Upper lobe of right lung (tissue), 1 donor: ENCODE data around the gene ACTR1A. TPM values are rescaled to one million over a fixed set of nuclear protein-coding genes. Genes with fewer than 3 reads are reported as not detected.
A peak's percentile ranks its signal among the peaks of the same experiment; 100 is the strongest.

Source experiments
- ATAC-seq: fragments of 200-7000 bp; cut with Tn5 transposase; one replicate; pipeline ENCODE4 v1.9.1; 2020; ENCODE audit warnings: mild to moderate bottlenecking, moderate library complexity
- DNase-seq: peaks from one replicate; pipeline ENCODE4 v3.0.0-alpha.2; 2020
- H3K27ac ChIP-seq: fragments of 200-600 bp; one replicate; pipeline ENCODE4 v1.8.0; 2022
- H3K27me3 ChIP-seq: fragments of 200-600 bp; one replicate; pipeline ENCODE4 v1.8.0; 2022; ENCODE audit warnings: mild to moderate bottlenecking
- H3K36me3 ChIP-seq: fragments of 200-600 bp; one replicate; pipeline ENCODE4 v1.8.0; 2022
- H3K4me1 ChIP-seq: fragments of 200-600 bp; one replicate; pipeline ENCODE4 v1.8.0; 2022
- H3K4me3 ChIP-seq: fragments of 200-600 bp; one replicate; pipeline ENCODE4 v1.8.0; 2022; ENCODE audit warnings: mild to moderate bottlenecking
- H3K9me3 ChIP-seq: fragments of 200-600 bp; one replicate; pipeline ENCODE4 v1.8.0; 2022
- intact Hi-C: fragments of 100-400 bp; cut with DNase I; formaldehyde crosslinking; loops from one replicate; pipeline ENCODE4 v1.11.0; 2022
- total RNA-seq: library from RNA; stranded (reverse); fragmentation: NEBNext Ultra II Directional; extraction: Animal tissue kit (Norgen Biotek cat#: 25700); gene quantifications from one replicate; pipeline ENCODE4 v1.2.1, GENCODE V29; 2021
- TF ChIP-seq, protein P1 (sequence below): fragments of 200-600 bp; IDR thresholded peaks from one replicate; pipeline ENCODE4 v1.8.0; 2022; ENCODE audit warnings: antibody characterized with exemption
- donor health status: DM: no; HTN: yes; CAD: no; lungs with severe emphysema.

Gene ACTR1A
- total RNA-seq, 1 donor from 2014 or later: 92.5 TPM

DNA sequence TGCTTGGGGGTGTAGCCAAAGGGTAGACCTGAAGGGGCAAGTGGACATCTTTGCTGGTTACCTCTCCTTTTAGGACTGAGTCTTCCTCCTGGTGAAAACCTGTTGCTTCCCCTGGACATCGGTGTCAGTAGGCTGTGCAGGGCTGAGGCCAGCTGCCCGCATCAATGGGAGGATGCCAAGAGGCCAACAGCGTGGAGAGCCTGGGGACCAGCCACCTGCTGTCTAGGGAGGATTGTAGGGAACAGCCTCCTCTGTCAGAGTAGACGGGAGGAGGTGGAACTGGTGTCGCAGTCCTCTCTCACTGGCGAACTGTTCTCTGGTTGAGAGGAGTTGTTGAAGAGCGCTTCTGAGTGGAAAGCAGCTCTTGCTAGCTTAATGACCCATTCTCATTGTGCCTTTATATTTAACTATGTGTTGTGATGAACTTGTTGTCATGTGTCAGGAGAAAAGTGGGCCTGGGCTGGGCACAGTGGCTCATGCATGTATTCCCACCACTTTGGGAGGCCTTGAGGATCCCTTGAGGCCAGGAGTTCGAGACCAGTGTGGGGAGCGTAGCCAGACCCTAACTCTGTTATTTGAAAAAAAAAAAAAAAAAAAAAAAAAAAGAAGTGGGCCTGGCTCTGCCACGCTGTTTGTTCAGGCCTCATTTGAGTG, 3.1 kb upstream of the ACTR1A start:
- intact Hi-C loops: no loop called here
- peaks cover 51% of the 10 kb centered on the region for H3K4me1 ChIP-seq
- no peaks in the 10 kb centered on the region for H3K27me3 ChIP-seq
- H3K27ac ChIP-seq: peak overlapping the region; percentile 45
- no peaks in the 10 kb centered on the region for H3K9me3 ChIP-seq
- H3K36me3 ChIP-seq: peaks cover 14% of the 10 kb centered on the region
- H3K4me3 ChIP-seq: peak overlapping the region; percentile 78
- DNase-seq: peak; percentile 64
- TF ChIP-seq, protein P1, sequence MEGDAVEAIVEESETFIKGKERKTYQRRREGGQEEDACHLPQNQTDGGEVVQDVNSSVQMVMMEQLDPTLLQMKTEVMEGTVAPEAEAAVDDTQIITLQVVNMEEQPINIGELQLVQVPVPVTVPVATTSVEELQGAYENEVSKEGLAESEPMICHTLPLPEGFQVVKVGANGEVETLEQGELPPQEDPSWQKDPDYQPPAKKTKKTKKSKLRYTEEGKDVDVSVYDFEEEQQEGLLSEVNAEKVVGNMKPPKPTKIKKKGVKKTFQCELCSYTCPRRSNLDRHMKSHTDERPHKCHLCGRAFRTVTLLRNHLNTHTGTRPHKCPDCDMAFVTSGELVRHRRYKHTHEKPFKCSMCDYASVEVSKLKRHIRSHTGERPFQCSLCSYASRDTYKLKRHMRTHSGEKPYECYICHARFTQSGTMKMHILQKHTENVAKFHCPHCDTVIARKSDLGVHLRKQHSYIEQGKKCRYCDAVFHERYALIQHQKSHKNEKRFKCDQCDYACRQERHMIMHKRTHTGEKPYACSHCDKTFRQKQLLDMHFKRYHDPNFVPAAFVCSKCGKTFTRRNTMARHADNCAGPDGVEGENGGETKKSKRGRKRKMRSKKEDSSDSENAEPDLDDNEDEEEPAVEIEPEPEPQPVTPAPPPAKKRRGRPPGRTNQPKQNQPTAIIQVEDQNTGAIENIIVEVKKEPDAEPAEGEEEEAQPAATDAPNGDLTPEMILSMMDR: no peak
- ATAC-seq: no peak

DNA sequence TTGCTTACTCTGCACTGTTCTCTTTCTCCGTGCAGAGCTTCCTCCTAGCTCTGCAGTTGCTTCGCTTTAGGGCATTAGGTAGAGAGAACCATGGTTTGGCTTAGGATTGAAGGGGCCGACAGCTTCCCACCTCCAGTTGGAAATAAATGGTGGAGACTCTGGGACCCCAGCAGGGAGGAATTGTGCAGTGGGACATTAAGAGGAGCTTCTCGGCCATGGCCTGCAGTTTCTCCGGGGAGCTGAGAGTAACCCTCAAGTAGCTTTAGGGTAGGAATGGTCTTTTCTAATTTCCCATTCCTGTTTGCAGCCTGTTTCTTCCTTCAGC, 2.4 kb upstream of the ACTR1A start:
- intact Hi-C loops: no loop called here
- peaks cover 51% of the 10 kb centered on the region for H3K4me1 ChIP-seq
- H3K36me3 ChIP-seq: peaks cover 9% of the 10 kb centered on the region
- H3K27me3 ChIP-seq: no peaks in the 10 kb centered on the region
- H3K4me3 ChIP-seq: peak overlapping the region; percentile 78
- DNase-seq (peak; percentile 38), ATAC-seq (no peak)
- TF ChIP-seq, protein P1: no peak
- H3K27ac ChIP-seq: peak overlapping the region; percentile 77
- H3K9me3 ChIP-seq: no peaks in the 10 kb centered on the region

DNA sequence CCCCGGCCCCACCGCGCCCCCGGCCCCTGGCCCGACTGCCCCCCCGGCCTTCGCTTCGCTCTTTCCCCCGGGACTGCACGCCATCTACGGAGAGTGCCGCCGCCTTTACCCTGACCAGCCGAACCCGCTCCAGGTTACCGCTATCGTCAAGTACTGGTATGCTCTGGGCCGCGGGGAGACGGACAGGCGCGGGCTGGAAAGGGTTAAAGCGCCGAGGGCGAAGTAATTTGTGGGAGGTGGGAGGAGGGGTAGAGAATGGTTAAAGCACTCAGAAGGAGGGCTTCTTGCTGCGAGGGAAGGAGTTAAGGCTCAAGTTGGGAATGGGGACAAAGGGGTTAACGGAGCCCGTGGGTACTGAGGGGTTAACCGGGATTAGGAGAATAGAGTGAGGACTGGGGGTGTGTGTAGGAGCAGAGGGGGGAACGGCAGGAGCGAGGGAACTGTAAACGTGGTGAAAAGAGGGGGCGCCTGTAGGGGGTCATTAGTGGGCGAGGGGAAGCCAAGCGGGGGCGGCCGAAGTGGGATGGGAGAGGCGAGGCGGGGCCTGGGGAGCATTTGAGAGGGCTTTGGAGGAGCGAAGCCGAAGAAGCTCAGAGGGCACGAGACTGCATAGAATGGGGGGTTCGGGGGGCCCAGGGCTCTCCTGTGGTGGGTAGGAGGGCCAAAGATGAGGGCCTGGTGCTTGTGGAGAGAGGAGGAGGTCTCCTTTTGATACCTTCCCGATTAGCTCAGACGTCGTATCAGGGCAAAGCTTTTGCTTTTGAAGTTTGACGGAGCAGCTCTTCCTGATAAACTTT, 1.9 kb upstream of the ACTR1A start:
- Histone ChIP-seq H3K9me3 (no peaks in the 10 kb centered on the region), H3K4me1 (peaks cover 45% of the 10 kb centered on the region), H3K27ac (peak overlapping the region; percentile 77), H3K27me3 (no peaks in the 10 kb centered on the region), H3K4me3 (peak overlapping the region; percentile 78), H3K36me3 (peaks cover 3% of the 10 kb centered on the region)
- DNase-seq: peak; percentile 71
- TF ChIP-seq, protein P1: no peak
- ATAC-seq: no peak
- intact Hi-C loops: no loop called here

DNA sequence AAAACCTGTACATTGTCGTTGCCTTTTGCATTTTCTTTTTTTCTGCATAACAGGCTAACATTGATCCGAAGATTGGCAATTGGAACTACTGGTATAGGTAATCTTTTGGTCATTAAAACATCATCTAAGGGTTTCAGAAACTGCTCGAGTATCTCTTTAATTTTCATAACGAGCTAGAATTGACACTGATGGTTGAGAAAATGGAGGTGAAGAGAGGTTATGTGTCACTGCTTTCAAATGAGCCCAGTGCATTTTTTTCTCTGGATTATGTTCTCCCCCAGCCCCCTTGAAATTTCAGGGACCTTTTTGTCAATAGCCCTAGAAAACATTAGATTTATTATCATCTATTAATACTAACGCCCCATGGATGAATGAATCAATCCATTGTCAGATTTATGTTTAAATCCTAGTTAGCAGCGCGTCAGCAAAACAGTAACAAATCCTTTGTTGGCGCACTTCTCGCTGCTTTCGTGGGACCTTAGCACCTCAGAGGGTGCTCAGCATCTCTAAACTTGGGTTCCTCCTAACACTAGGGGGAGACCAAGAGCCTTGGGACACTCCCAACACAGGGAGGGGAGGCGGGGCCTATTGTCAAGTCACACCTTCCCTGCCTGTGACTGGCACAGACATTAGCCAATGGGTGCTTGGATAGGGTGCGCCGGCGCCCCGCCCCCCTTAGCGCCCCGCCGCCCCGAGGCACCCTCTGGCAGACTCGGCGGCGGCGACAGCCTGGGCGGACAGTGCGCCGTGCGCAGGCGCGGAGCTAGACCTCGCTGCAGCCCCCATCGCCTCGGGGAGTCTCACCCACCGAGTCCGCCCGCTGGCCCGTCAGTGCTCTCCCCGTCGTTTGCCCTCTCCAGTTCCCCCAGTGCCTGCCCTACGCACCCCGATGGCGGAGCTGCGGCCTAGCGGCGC, 1.0 kb upstream of the ACTR1A start, which contains the start of gene SUFU:
Gene SUFU (plus strand): TSS at position 709 of the 915 bp plus-strand sequence. CDS start 181 bp downstream, at position 890.
- H3K36me3 ChIP-seq: no peaks in the 10 kb centered on the region
- peak within 1 kb of the TSS; percentile 92 for H3K4me3 ChIP-seq
- H3K27me3 ChIP-seq: no peaks in the 10 kb centered on the region
- DNase-seq (peak; percentile 97), ATAC-seq (peak; percentile 90)
- intact Hi-C loops: no loop called here
- TF ChIP-seq, protein P1: peak; percentile 90
- no peaks in the 10 kb centered on the region for H3K9me3 ChIP-seq
- peak within 1 kb of the TSS; percentile 77 for H3K27ac ChIP-seq
- peaks cover 38% of the 10 kb centered on the region for H3K4me1 ChIP-seq

DNA sequence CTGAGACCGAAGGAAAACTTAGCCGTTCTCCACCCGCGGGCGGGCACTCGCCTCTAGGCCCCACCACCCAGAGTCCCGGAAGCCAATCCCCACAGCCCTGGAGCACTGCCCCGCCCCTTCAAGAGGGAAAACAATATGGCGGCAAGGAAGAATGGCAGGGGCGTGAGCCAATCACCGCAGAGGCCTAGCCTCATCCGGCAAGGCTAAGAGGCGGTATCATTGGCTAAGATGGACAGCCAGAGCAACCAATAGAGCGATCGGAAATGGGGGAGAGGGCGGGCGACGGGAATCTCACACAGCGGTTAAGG, 529 bp downstream of the ACTR1A start:
- Histone ChIP-seq H3K27me3 (no peaks in the 10 kb centered on the region), H3K36me3 (no peaks in the 10 kb centered on the region), H3K4me1 (peaks cover 30% of the 10 kb centered on the region), H3K4me3 (peak overlapping the region; percentile 92), H3K9me3 (no peaks in the 10 kb centered on the region), H3K27ac (peak overlapping the region; percentile 90)
- peak; percentile 87 for ATAC-seq
- intact Hi-C loops: no loop called here
- TF ChIP-seq, protein P1: no peak
- peak; percentile 99 for DNase-seq
